GM13976 (cell line): ENCODE measurements around the gene COL28A1.

Source experiments
- DNase-seq: peaks from one replicate; pipeline ENCODE4 v3.0.0; 2012; ENCODE audit warnings: low spot score
- in situ Hi-C: fragments of 300-500 bp; cut with MboI; formaldehyde crosslinking; loops from one replicate; pipeline ENCODE4 v1.12.0; 2022; ENCODE audit warnings: low sequenced_read_pairs, mixed read lengths, inconsistent platforms; ENCODE audit not compliant: unreplicated experiment
- TF ChIP-seq, protein P1 (sequence below): IDR thresholded peaks from 2 replicates; pipeline ENCODE4 v1.5.1; 2012; ENCODE audit warnings: borderline replicate concordance, mild to moderate bottlenecking; ENCODE audit not compliant: insufficient read depth; ENCODE audit errors: extremely low read depth, missing control alignments, control extremely low read depth

COL28A1 gene

DNA sequence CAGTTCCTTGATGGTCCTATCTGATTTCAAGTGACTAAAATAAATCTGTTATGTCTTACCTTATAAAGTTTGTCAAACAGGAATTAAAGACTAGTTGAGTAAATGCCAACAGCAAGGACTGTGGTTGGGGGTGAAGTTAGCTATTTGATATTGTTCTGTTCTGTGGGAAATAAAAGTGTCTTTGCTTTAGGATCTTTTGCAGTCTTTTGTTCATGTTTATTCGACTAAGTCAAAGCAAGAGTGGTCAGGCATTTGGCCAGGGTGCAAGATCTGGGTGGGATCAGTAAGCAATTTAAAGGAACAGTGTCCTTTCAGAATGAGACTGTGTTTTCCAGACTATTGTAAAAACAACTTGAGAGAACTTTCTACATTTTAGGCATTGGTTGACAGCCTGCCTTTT is at the start of gene COL28A1:
COL28A1 (minus strand) TSS at position 183 of the 400 bp plus-strand sequence. CDS start 2,998 bp downstream, outside the sequence.
- TF ChIP-seq, protein P1, sequence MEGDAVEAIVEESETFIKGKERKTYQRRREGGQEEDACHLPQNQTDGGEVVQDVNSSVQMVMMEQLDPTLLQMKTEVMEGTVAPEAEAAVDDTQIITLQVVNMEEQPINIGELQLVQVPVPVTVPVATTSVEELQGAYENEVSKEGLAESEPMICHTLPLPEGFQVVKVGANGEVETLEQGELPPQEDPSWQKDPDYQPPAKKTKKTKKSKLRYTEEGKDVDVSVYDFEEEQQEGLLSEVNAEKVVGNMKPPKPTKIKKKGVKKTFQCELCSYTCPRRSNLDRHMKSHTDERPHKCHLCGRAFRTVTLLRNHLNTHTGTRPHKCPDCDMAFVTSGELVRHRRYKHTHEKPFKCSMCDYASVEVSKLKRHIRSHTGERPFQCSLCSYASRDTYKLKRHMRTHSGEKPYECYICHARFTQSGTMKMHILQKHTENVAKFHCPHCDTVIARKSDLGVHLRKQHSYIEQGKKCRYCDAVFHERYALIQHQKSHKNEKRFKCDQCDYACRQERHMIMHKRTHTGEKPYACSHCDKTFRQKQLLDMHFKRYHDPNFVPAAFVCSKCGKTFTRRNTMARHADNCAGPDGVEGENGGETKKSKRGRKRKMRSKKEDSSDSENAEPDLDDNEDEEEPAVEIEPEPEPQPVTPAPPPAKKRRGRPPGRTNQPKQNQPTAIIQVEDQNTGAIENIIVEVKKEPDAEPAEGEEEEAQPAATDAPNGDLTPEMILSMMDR: no peak
- in situ Hi-C loops: no loop called here
- DNase-seq: no peak

DNA sequence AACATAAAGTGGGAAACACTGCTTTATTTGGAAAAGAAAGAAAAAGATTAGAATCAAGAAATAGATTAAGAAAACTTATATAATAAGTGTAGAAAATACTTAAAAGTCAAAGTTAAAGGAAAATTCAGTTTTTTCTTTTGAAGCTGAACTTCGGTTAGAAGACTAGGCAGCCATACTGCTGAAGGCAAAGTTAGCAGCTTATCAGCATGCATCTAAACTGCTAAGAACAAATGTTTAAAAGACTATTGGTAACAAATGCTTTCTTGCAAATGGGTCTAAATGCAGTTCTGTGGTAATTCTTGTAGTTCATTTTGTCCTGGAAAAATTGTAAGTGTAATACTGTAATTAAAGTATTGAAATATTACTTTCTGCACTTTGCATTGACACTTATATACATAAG is 49.0 kb upstream of the COL28A1 start:
- TF ChIP-seq, protein P1: no peak
- in situ Hi-C loops: no loop called here
- DNase-seq: no peak

DNA sequence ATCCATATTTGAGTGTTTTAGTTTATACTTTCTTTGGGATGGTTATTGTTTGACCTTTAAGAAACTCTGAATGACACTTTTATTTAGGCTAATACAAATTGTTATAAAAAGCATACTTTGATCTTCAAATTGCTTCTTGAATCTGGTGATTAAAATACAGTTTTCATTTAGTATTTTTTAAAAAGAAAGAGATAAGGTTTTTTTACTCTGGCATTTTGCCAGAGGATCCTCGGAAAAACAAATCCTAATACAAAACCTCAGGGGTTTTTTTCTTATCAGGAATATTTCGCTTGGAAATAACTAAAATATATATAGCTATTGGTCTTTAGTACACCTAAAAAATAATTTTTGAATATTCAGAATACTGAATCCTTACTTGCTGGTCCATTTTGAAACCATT is 48.1 kb upstream of the COL28A1 start:
- TF ChIP-seq, protein P1: no peak
- in situ Hi-C loops: no loop called here
- DNase-seq: no peak

DNA sequence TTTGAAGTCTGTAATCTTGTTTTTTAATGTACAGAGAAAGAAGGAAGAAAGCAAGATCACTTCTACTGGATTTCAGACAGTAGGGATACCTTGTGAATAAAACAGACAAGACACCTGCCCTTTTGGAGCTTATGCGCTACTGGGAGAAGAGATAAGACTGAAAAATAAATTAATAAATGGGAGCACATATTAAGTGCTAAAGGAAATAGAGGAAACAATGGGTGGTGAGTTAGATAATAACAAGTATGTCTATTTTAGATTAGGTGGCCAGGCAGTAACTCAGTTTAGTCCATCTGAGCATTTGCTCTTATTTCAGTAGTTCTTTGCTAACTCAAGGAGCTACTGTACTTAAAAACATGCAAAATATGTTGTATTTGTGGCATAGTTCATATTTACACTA is 46.9 kb upstream of the COL28A1 start:
- in situ Hi-C loops: no loop called here
- DNase-seq: no peak
- TF ChIP-seq, protein P1: no peak

DNA sequence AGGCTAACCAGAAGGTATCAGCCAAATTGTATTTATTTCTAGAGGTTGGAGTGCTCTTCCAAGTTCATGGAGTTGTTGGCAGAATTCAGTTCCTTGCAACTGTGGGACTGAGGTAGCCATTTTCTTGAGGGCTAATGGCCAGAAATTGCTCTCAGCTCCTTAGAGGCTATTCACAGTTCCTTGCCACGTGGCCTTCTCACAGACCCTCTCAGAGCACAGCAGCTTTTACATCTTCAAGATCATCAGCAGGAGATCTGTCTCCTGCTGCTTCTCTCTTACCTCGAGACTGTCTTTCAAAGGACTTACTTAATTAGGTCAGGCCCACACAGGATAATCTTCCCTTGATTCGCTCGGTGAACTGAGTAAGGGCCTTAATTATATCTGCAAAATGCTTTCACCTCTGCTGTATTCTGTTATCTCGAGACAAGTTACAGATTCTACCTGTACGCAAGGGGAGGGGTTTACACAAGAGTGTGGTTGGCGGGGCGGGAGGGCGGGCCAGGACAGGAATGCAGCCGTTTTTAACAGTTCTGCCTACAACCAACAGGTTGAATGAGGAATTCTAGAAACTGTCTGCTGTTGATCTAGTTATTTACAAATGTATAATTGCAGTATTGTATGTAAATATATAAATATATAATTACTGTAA is 46.0 kb upstream of the COL28A1 start:
- DNase-seq: no peak
- in situ Hi-C loops: no loop called here
- TF ChIP-seq, protein P1: no peak

DNA sequence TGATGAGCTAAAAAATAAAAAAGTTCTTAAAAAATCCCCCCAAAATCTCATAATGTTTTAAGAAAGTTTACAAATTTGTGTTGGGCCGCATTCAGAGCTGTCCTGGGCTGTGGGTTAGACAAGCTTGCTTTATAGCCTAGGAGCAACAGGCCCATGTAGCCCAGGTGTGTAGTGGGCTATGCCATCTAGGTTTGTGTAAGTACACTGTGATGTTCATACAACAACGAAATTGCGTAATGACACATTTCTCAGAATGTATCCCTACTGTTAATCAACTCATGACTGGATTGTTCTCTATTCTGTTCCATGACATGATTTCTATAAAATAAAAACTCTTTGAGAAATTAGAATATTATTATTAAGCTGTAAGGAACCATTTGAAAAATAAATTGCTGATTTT is 44.0 kb upstream of the COL28A1 start:
- in situ Hi-C loops: no loop called here
- DNase-seq: no peak
- TF ChIP-seq, protein P1: no peak
